SK-N-SH (cell line): ENCODE results near the gene NTM. TPM values are rescaled to one million over a fixed set of nuclear protein-coding genes. Genes with fewer than 3 reads are reported as not detected.

Experiments
- CTCF ChIA-PET: fragments of 300-600, 350-600 bp; formaldehyde crosslinking; extraction: SDS; loops from one replicate; lab custom pipeline; 2021; lab: Yijun Ruan, JAX
- POLR2A ChIA-PET: fragments of 350-600 bp; sonication (Branson Sonifier 250); formaldehyde crosslinking; extraction: SDS; loops from one replicate; lab custom pipeline; 2020; ENCODE audit warnings: antibody characterized with exemption, inconsistent platforms; lab: Yijun Ruan, JAX
- DNase-seq: peaks from one replicate; pipeline ENCODE4 v3.0.0; 2012
- H2AFZ ChIP-seq: fragments of 200-600 bp; sonication (generic); 2 replicates; pipeline ENCODE4 v1.8.1; 2016; ENCODE audit warnings: antibody characterized with exemption, mild to moderate bottlenecking, low read depth
- H3F3A ChIP-seq: fragments of 200-600 bp; sonication (generic); replicated peaks from 2 replicates; pipeline ENCODE3; 2016; ENCODE audit warnings: antibody characterized with exemption, mild to moderate bottlenecking; ENCODE audit not compliant: insufficient read depth
- H3K27ac ChIP-seq, 2 experiments: fragments of 200-500 bp in 1 of 2; fragments of 200-600 bp in 1 of 2; sonication (Bioruptor generic) in 1 of 2; sonication (generic), shearing (Covaris generic) in 1 of 2; 2 replicates each; pipeline versions ENCODE4 v1.5.1 to v1.6.1; 2014 to 2016; ENCODE audit warnings: low read depth in 2 of 2, inconsistent platforms in 1 of 2, low read length in 1 of 2, mild to moderate bottlenecking in 1 of 2, mixed read lengths in 1 of 2
- H3K27me3 ChIP-seq: fragments of 200-600 bp; sonication (generic), shearing (Covaris generic); 2 replicates; pipeline ENCODE4 v1.6.1; 2016; ENCODE audit warnings: mixed run types; ENCODE audit not compliant: insufficient read depth
- H3K36me3 ChIP-seq, 2 experiments: fragments of 200-500 bp in 1 of 2; fragments of 200-600 bp in 1 of 2; sonication (Bioruptor generic) in 1 of 2; sonication (generic) in 1 of 2; replicated peaks in 1 of 2; 2 replicates each; pipeline versions ENCODE3 to v1.5.1; 2014 to 2016; ENCODE audit warnings: low read length in 1 of 2, mild to moderate bottlenecking in 1 of 2; ENCODE audit not compliant: insufficient read depth in 2 of 2, control insufficient read depth in 1 of 2
- H3K4me1 ChIP-seq, 2 experiments: fragments of 200-500 bp in 1 of 2; fragments of 200-600 bp in 1 of 2; sonication (Bioruptor generic) in 1 of 2; sonication (generic), shearing (Covaris generic) in 1 of 2; 2 replicates each; pipeline versions ENCODE4 v1.5.1 to v1.6.1; 2014 to 2016; ENCODE audit warnings: low read depth in 1 of 2, low read length in 1 of 2, mixed run types in 1 of 2; ENCODE audit not compliant: insufficient read depth in 2 of 2, control insufficient read depth in 1 of 2
- H3K4me2 ChIP-seq: fragments of 200-600 bp; sonication (generic), shearing (Covaris generic); 2 replicates; pipeline ENCODE4 v1.6.1; 2017; ENCODE audit warnings: mixed run types
- H3K4me3 ChIP-seq, 2 experiments: fragments of 200-500 bp in 1 of 2; fragments of 200-600 bp in 1 of 2; sonication (Bioruptor generic) in 1 of 2; sonication (generic), shearing (Covaris generic) in 1 of 2; 2 replicates each; pipeline versions ENCODE4 v1.5.1 to v1.8.1; 2014 to 2016; ENCODE audit warnings: low read depth in 2 of 2, inconsistent platforms in 1 of 2, low read length in 1 of 2, mild to moderate bottlenecking in 1 of 2, mixed read lengths in 1 of 2, moderate library complexity in 1 of 2
- H3K79me2 ChIP-seq: fragments of 200-600 bp; sonication (generic); 2 replicates; pipeline ENCODE4 v1.8.1; 2017; ENCODE audit warnings: mild to moderate bottlenecking; ENCODE audit not compliant: insufficient read depth
- H3K9ac ChIP-seq: fragments of 200-600 bp; sonication (generic); 2 replicates; pipeline ENCODE4 v1.6.1; 2017; ENCODE audit warnings: mixed run types
- H3K9me2 ChIP-seq: fragments of 200-600 bp; sonication (generic); 2 replicates; pipeline ENCODE4 v1.6.1; 2017; ENCODE audit warnings: mixed run types
- H3K9me3 ChIP-seq: fragments of 200-600 bp; sonication (generic); 2 replicates; pipeline ENCODE4 v1.6.1; 2017; ENCODE audit warnings: mixed run types, mild to moderate bottlenecking, moderate library complexity
- H4K20me1 ChIP-seq: fragments of 200-600 bp; sonication (generic); 2 replicates; pipeline ENCODE4 v1.6.1; 2017; ENCODE audit warnings: mild to moderate bottlenecking, mixed run types; ENCODE audit not compliant: insufficient read depth
- ELF1 ChIP-seq: IDR thresholded peaks from 2 replicates; pipeline ENCODE4 v1.4.0; 2012
- FOSL2 ChIP-seq: IDR thresholded peaks from 2 replicates; pipeline ENCODE4 v1.4.0; 2012; ENCODE audit warnings: low read depth, mild to moderate bottlenecking, moderate library complexity, borderline replicate concordance
- FOXM1 ChIP-seq: IDR thresholded peaks from 2 replicates; pipeline ENCODE4 v1.4.0; 2012; ENCODE audit warnings: low read depth, mild to moderate bottlenecking
- GABPA ChIP-seq: IDR thresholded peaks from 2 replicates; pipeline ENCODE4 v1.4.0; 2012; ENCODE audit warnings: low read depth, mild to moderate bottlenecking
- GATA2 ChIP-seq: sonication (generic); formaldehyde crosslinking; IDR thresholded peaks from 2 replicates; pipeline ENCODE4 v1.5.0; 2020; ENCODE audit warnings: mild to moderate bottlenecking, missing genetic modification reagents
- IRF3 ChIP-seq: fragments of 150-350 bp; IDR thresholded peaks from 2 replicates; pipeline ENCODE4 v1.6.1; 2016; ENCODE audit warnings: mild to moderate bottlenecking, low read depth, low read length
- JUND ChIP-seq: IDR thresholded peaks from 2 replicates; pipeline ENCODE4 v1.4.0; 2012
- MAX ChIP-seq: IDR thresholded peaks from 2 replicates; pipeline ENCODE4 v1.4.0; 2012; ENCODE audit warnings: low read depth
- MXI1 ChIP-seq: IDR thresholded peaks from 2 replicates; pipeline ENCODE4 v1.6.1; 2012; ENCODE audit warnings: mild to moderate bottlenecking, low read depth, low read length, improper control_type of control experiment
- NFIC ChIP-seq: IDR thresholded peaks from 2 replicates; pipeline ENCODE4 v1.4.0; 2012; ENCODE audit warnings: borderline replicate concordance
- NRF1 ChIP-seq: IDR thresholded peaks from 2 replicates; pipeline ENCODE4 v1.6.1; 2012; ENCODE audit warnings: low read depth, mild to moderate bottlenecking, low read length
- TAF1 ChIP-seq: IDR thresholded peaks from 2 replicates; pipeline ENCODE4 v1.6.1; 2012; ENCODE audit warnings: low read depth, mild to moderate bottlenecking, low read length, moderate library complexity, borderline replicate concordance
- TCF12 ChIP-seq: IDR thresholded peaks from 2 replicates; pipeline ENCODE4 v1.4.0; 2012
- USF2 ChIP-seq: fragments of 150-350 bp; IDR thresholded peaks from 2 replicates; pipeline ENCODE4 v1.6.1; 2017; ENCODE audit warnings: antibody characterized with exemption, low read length, low read depth, borderline replicate concordance
- WGBS: methylation state at CpG from one replicate; pipeline ENCODE4 v1.1.6; 2017; ENCODE audit warnings: low lambda C conversion rate; 5-methylcytosine and 5-hydroxymethylcytosine counted together
- polyA plus RNA-seq, 3 experiments: library from polyadenylated mRNA; depleted of rRNA; stranded (reverse); fragments of >200 nt; gene quantifications; 2 replicates each; pipeline ENCODE4 v1.2.3, GENCODE V29; 2012
- TF ChIP-seq, protein P1 (sequence below): IDR thresholded peaks from 2 replicates; pipeline ENCODE4 v1.4.0; 2012; ENCODE audit warnings: low read depth, borderline replicate concordance

The NTM gene
- polyA plus RNA-seq, 1 of the 3 experiments (the other 2 are of a cell fraction) = 20.0 TPM

DNA sequence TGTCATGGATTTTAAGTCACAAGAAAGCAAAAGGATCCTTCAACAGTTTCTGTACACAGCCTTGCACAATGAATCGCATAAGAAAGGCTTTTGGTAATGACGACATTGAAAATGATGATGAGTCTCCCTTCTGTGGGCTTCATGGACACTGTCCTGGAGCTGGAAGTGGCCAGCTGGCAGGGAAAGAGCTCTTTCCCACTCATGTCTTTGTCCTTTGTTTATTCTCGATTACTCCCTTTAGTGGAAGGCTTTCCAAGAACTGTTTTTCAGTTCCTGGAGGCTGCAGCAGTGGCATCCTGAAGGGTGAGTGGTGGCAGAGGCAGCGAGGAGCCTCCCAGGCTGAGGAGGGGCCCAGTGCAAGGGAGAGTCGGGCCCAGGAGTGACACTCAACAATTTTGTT, 505.2 kb downstream of the NTM start:
- no peak overlapping the region for H3K27ac ChIP-seq
- H3K27me3 ChIP-seq = no peaks in the 10 kb centered on the region
- H3F3A ChIP-seq = no peaks in the 10 kb centered on the region
- H3K4me2 ChIP-seq = no peak overlapping the region
- H3K9me3 ChIP-seq = no peaks in the 10 kb centered on the region
- ChIA-PET POLR2A (no interaction called here), CTCF (interaction anchor here (1.1 to 1.8 kb wide), 3 partner anchors 7 to 68 kb away, joined by 3 to 7 read pairs (median 3); no protein-coding TSS in a partner anchor)
- no peaks in the 10 kb centered on the region for H3K9me2 ChIP-seq
- peaks cover 0 to 8% of the 10 kb centered on the region in 2 experiments; a peak in 1 of 4 replicates for H3K4me1 ChIP-seq
- DNase-seq = no peak
- TF ChIP-seq MAX (no peak), TCF12 (no peak), FOXM1 (no peak), USF2 (no peak), IRF3 (no peak), TAF1 (no peak), GABPA (no peak), MXI1 (no peak), GATA2 (CRISPR knock-in tag) (no peak), JUND (no peak), ELF1 (no peak), NFIC (no peak), NRF1 (no peak), FOSL2 (no peak)
- TF ChIP-seq, protein P1, sequence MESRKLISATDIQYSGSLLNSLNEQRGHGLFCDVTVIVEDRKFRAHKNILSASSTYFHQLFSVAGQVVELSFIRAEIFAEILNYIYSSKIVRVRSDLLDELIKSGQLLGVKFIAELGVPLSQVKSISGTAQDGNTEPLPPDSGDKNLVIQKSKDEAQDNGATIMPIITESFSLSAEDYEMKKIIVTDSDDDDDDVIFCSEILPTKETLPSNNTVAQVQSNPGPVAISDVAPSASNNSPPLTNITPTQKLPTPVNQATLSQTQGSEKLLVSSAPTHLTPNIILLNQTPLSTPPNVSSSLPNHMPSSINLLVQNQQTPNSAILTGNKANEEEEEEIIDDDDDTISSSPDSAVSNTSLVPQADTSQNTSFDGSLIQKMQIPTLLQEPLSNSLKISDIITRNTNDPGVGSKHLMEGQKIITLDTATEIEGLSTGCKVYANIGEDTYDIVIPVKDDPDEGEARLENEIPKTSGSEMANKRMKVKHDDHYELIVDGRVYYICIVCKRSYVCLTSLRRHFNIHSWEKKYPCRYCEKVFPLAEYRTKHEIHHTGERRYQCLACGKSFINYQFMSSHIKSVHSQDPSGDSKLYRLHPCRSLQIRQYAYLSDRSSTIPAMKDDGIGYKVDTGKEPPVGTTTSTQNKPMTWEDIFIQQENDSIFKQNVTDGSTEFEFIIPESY = no peak
- WGBS = 86% methylated on average over 5 of the region's 5 CpGs
- no peak overlapping the region for H2AFZ ChIP-seq
- H3K4me3 ChIP-seq = no peak overlapping the region
- no peaks in the 10 kb centered on the region for H4K20me1 ChIP-seq
- no peak overlapping the region for H3K9ac ChIP-seq
- H3K79me2 ChIP-seq = no peaks in the 10 kb centered on the region
- H3K36me3 ChIP-seq = no peaks in the 10 kb centered on the region
